Spleen (tissue), 11 donors: Measurements from ENCODE around the gene IL3. TPM values are rescaled to one million over a fixed set of nuclear protein-coding genes. Genes with fewer than 3 reads are reported as not detected.

ENCODE experiments used
- DNase-seq: peaks from one replicate; pipeline ENCODE4 v3.0.0-alpha.2; 2020
- H3K27ac ChIP-seq, 8 donors: fragments of 200-600 bp; sonication (generic) in 7 of 8; 1 replicate in 4 of 8; 2 replicates in 4 of 8; pipeline versions ENCODE4 v1.5.0 to v1.8.0; 2016 to 2021; ENCODE audit warnings: inconsistent platforms in 4 of 8, mild to moderate bottlenecking in 4 of 8, moderate library complexity in 1 of 8
- H3K27me3 ChIP-seq, 7 donors: fragments of 200-600 bp; sonication (generic) in 6 of 7; replicated peaks in 1 of 7; 1 replicate in 4 of 7; 2 replicates in 3 of 7; pipeline versions ENCODE4 v1.5.0 to v1.8.0; 2016 to 2021; ENCODE audit warnings: inconsistent platforms in 3 of 7, mild to moderate bottlenecking in 1 of 7
- H3K36me3 ChIP-seq, 6 donors: fragments of 200-600 bp; sonication (generic) in 5 of 6; 1 replicate in 4 of 6; 2 replicates in 2 of 6; pipeline versions ENCODE4 v1.5.0 to v1.8.0; 2016 to 2021; ENCODE audit warnings: inconsistent platforms in 2 of 6
- H3K4me1 ChIP-seq, 6 donors: fragments of 200-600 bp; sonication (generic) in 5 of 6; 1 replicate in 3 of 6; 2 replicates in 3 of 6; pipeline versions ENCODE4 v1.5.0 to v1.8.0; 2016 to 2021; ENCODE audit warnings: inconsistent platforms in 3 of 6
- H3K4me3 ChIP-seq, 8 donors: fragments of 200-600 bp; sonication (generic) in 7 of 8; 1 replicate in 4 of 8; 2 replicates in 4 of 8; pipeline versions ENCODE4 v1.5.0 to v1.8.0; 2016 to 2021; ENCODE audit warnings: inconsistent platforms in 4 of 8, mild to moderate bottlenecking in 4 of 8, moderate library complexity in 2 of 8
- H3K9me3 ChIP-seq, 8 donors: fragments of 200-600 bp; sonication (generic) in 7 of 8; 1 replicate in 4 of 8; 2 replicates in 4 of 8; pipeline versions ENCODE4 v1.5.0 to v1.8.0; 2016 to 2021; ENCODE audit warnings: inconsistent platforms in 4 of 8
- CTCF ChIP-seq, 11 experiments: fragments of 200-600 bp in 7 of 11; fragments of 450-650 bp in 4 of 11; sonication (generic) in 4 of 11; IDR thresholded peaks in 8 of 11; conservative IDR thresholded peaks in 3 of 11; 1 replicate in 7 of 11; 2 replicates in 4 of 11; pipeline versions ENCODE4 v1.4.0 to v1.8.0; 2016 to 2021; ENCODE audit warnings: antibody characterized with exemption in 11 of 11, inconsistent platforms in 4 of 11, mild to moderate bottlenecking in 1 of 11
- POLR2A ChIP-seq, 3 donors: fragments of 450-650 bp; IDR thresholded peaks; one replicate each; pipeline ENCODE4 v1.5.1; 2017; ENCODE audit warnings: antibody characterized with exemption in 3 of 3, mild to moderate bottlenecking in 1 of 3
- POLR2AphosphoS5 ChIP-seq, 3 donors: sonication (generic); formaldehyde crosslinking; IDR thresholded peaks; one replicate each; pipeline ENCODE4 v1.5.1; 2017; ENCODE audit warnings: antibody characterized with exemption in 3 of 3
- WGBS, 5 donors: extraction: QIAGEN DNeasy Blood & Tissue Kit in 3 of 5; methylation state at CpG; one replicate each; pipeline versions ENCODE4 v1.1.5 to v1.1.7; 2013 to 2018; 5-methylcytosine and 5-hydroxymethylcytosine counted together
- intact Hi-C: fragments of 100-400 bp; cut with DNase I; formaldehyde crosslinking; loops from one replicate; pipeline ENCODE4 v1.15.0; 2023; ENCODE audit warnings: low total_unique reads
- polyA plus RNA-seq, 3 donors: library from polyadenylated mRNA; stranded (reverse); fragments of 200-250 nt; gene quantifications; one replicate each; pipeline ENCODE4 v1.2.1, GENCODE V29; 2013
- total RNA-seq, 7 donors: library from RNA; depleted of rRNA in 3 of 7; stranded (reverse); fragments of >200 nt in 3 of 7; fragmentation: NEBNext Ultra II Directional in 4 of 7; extraction: Animal tissue kit (Norgen Biotek cat#: 25700) in 4 of 7; gene quantifications; one replicate each; pipeline versions ENCODE4 v1.1.0 to v1.2.1, GENCODE V29; 2016 to 2021
- donor health status: healthy with polysubstance abuse.
- donor health status: DM: no; HTN: no; CAD: no; lungs with moderate emphysema.
- donor health status: DM: no; HTN: no; CAD: no.
- donor health status: Bipolar disorder and iron deficiency.
- donor health status: healthy.
- donor health status: DM: no; HTN: no; CAD: no.
- donor health status: DM: yes; HTN: yes; CAD: no.

Gene IL3
- total and polyA plus RNA-seq, 10 donors: not detected

- no peaks in the 10 kb centered on the region for H3K36me3 ChIP-seq
- intact Hi-C loops: no loop called here
These were observed 43.1 kb upstream of the IL3 start for GRCh38 chr5:132017316-132017715.

GRCh38 chr5:132017738-132018625 is 42.5 kb upstream of the IL3 start:
- no peaks in the 10 kb centered on the region for H3K9me3 ChIP-seq
- H3K27me3 ChIP-seq: peaks cover 0 to 40% (median 0%) of the 10 kb centered on the region in 7 donors
- H3K27ac ChIP-seq: no peak overlapping the region
- intact Hi-C loops: no loop called here
- WGBS, 5 donors: 22 to 34% (median 28%) methylated on average over 10 of the region's 10 CpGs
- peaks cover 0 to 28% (median 5%) of the 10 kb centered on the region in 6 donors for H3K4me1 ChIP-seq
- no peaks in the 10 kb centered on the region for H3K36me3 ChIP-seq
- no peak for DNase-seq
- no peak for TF ChIP-seq CTCF (IDR thresholded peaks at IDR 0.05 in 8 of 11, conservative IDR thresholded peaks at IDR 0.05 in 3 of 11)
- TF ChIP-seq POLR2AphosphoS5 (IDR thresholded peaks at IDR 0.05): no peak
- TF ChIP-seq POLR2A (IDR thresholded peaks at IDR 0.05): no peak
- H3K4me3 ChIP-seq: no peak overlapping the region

More at GRCh38 chr5:132017316-132017715, 43.1 kb upstream of the IL3 start:
- peaks cover 0 to 47% (median 6%) of the 10 kb centered on the region in 7 donors for H3K27me3 ChIP-seq
- no peak for DNase-seq
- no peak overlapping the region for H3K4me3 ChIP-seq
- H3K9me3 ChIP-seq: no peaks in the 10 kb centered on the region
- H3K27ac ChIP-seq: no peak overlapping the region
- TF ChIP-seq CTCF (IDR thresholded peaks at IDR 0.05 in 8 of 11, conservative IDR thresholded peaks at IDR 0.05 in 3 of 11) (no peak), POLR2A (IDR thresholded peaks at IDR 0.05) (no peak), POLR2AphosphoS5 (IDR thresholded peaks at IDR 0.05) (no peak)
- peaks cover 0 to 28% (median 6%) of the 10 kb centered on the region in 6 donors for H3K4me1 ChIP-seq
- WGBS, 5 donors: 22 to 59% (median 28%) methylated on average over 4 of the region's 4 CpGs

GRCh38 chr5:132019337-132019736 is 41.1 kb upstream of the IL3 start:
- no peak overlapping the region for H3K4me3 ChIP-seq
- TF ChIP-seq POLR2A (IDR thresholded peaks at IDR 0.05): no peak
- no peak for TF ChIP-seq POLR2AphosphoS5 (IDR thresholded peaks at IDR 0.05)
- TF ChIP-seq CTCF (IDR thresholded peaks at IDR 0.05 in 8 of 11, conservative IDR thresholded peaks at IDR 0.05 in 3 of 11): no peak
- H3K27ac ChIP-seq: peak overlapping the region in 1 of 8 donors; percentile 34
- H3K27me3 ChIP-seq: peaks cover 0 to 30% (median 0%) of the 10 kb centered on the region in 7 donors
- no peak for DNase-seq
- H3K36me3 ChIP-seq: no peaks in the 10 kb centered on the region
- intact Hi-C loops: no loop called here
- no peaks in the 10 kb centered on the region for H3K9me3 ChIP-seq
- H3K4me1 ChIP-seq: peaks cover 0 to 28% (median 5%) of the 10 kb centered on the region in 6 donors

- Histone ChIP-seq H3K4me1 (peaks cover 0 to 28% (median 5%) of the 10 kb centered on the region in 6 donors), H3K36me3 (no peaks in the 10 kb centered on the region), H3K9me3 (no peaks in the 10 kb centered on the region), H3K27me3 (peaks cover 0 to 30% (median 0%) of the 10 kb centered on the region in 7 donors), H3K4me3 (no peak overlapping the region), H3K27ac (peak overlapping the region in 2 of 8 donors; percentile 34 to 45)
- peak; percentile 74 for DNase-seq
- 59 to 76% (median 61%) methylated on average over 6 of the region's 6 CpGs for WGBS, 5 donors
- intact Hi-C loops: no loop called here
- TF ChIP-seq POLR2A (IDR thresholded peaks at IDR 0.05): no peak
- TF ChIP-seq POLR2AphosphoS5 (IDR thresholded peaks at IDR 0.05): no peak
- no peak for TF ChIP-seq CTCF (IDR thresholded peaks at IDR 0.05 in 8 of 11, conservative IDR thresholded peaks at IDR 0.05 in 3 of 11)
These were observed 40.4 kb upstream of the IL3 start for GRCh38 chr5:132019857-132020555.
